K562 (cell line): ENCODE measurements around the gene ATF1. TPM values are rescaled to one million over a fixed set of nuclear protein-coding genes. Genes with fewer than 3 reads are reported as not detected.

ENCODE experiments used
- ARNT ChIP-seq, 2 experiments: fragments of 450-650 bp; IDR thresholded peaks; 2 replicates each; pipeline ENCODE4 v1.6.1; 2016; ENCODE audit warnings: mild to moderate bottlenecking in 1 of 2
- BDP1 ChIP-seq: IDR thresholded peaks from 3 replicates; pipeline ENCODE4 v1.6.1; 2011; ENCODE audit not compliant: insufficient read length, insufficient read depth
- BRD9 ChIP-seq: fragments of 450-650 bp; IDR thresholded peaks from 2 replicates; pipeline ENCODE4 v1.6.1; 2018; ENCODE audit warnings: low read depth; ENCODE audit not compliant: partially characterized antibody
- CEBPB ChIP-seq: fragments of 450-650 bp; IDR thresholded peaks from 2 replicates; pipeline ENCODE4 v1.6.1; 2016; ENCODE audit warnings: missing genetic modification characterization, missing compliant biosample characterization
- CEBPG ChIP-seq, 3 experiments: fragments of 200-800 bp in 1 of 3; sonication (Bioruptor generic) in 1 of 3; sonication (generic) in 1 of 3; formaldehyde crosslinking in 1 of 3; IDR thresholded peaks in 2 of 3; conservative IDR thresholded peaks in 1 of 3; 2 replicates each; pipeline versions ENCODE4 v1.6.1 to v1.8.0; 2016 to 2022; ENCODE audit warnings: missing compliant biosample characterization in 2 of 3, missing genetic modification characterization in 2 of 3, mild to moderate bottlenecking in 1 of 3, missing genetic modification reagents in 1 of 3
- HDAC2 ChIP-seq: fragments of 450-650 bp; IDR thresholded peaks from 2 replicates; pipeline ENCODE4 v1.6.1; 2016; ENCODE audit warnings: mild to moderate bottlenecking
- KDM4B ChIP-seq, 2 experiments: fragments of 450-650 bp in 1 of 2; sonication (generic) in 1 of 2; IDR thresholded peaks; 2 replicates each; pipeline ENCODE4 v1.6.1; 2016 to 2017; ENCODE audit warnings: borderline replicate concordance in 2 of 2, antibody characterized with exemption in 1 of 2, low read depth in 1 of 2, mild to moderate bottlenecking in 1 of 2
- LARP7 ChIP-seq: fragments of 450-650 bp; IDR thresholded peaks from 2 replicates; pipeline ENCODE4 v1.6.1; 2016
- POLR2G ChIP-seq: fragments of 200-400 bp; formaldehyde crosslinking; IDR thresholded peaks from 2 replicates; pipeline ENCODE4 v1.6.1; 2017; ENCODE audit warnings: low read depth, mild to moderate bottlenecking, antibody characterized with exemption, low read length, moderate library complexity
- POLR2H ChIP-seq: IDR thresholded peaks from 2 replicates; pipeline ENCODE4 v1.6.1; 2016; ENCODE audit warnings: missing genetic modification characterization, low read depth, mild to moderate bottlenecking, control low read depth, missing compliant biosample characterization, moderate library complexity
- PRDM10 ChIP-seq: fragments of 450-650 bp; IDR thresholded peaks from 2 replicates; pipeline ENCODE4 v1.6.1; 2018; ENCODE audit not compliant: partially characterized antibody
- SMC3 ChIP-seq: conservative IDR thresholded peaks from 2 replicates; pipeline ENCODE4 v1.6.1; 2011; ENCODE audit warnings: low read depth, low read length, improper control_type of control experiment; ENCODE audit not compliant: insufficient read depth
- TEAD4 ChIP-seq, 2 experiments: sonication (generic) in 1 of 2; formaldehyde crosslinking in 1 of 2; IDR thresholded peaks; 2 replicates each; pipeline versions ENCODE4 v1.6.1 to v1.8.0; 2012 to 2022; ENCODE audit warnings: borderline replicate concordance in 1 of 2, inconsistent platforms in 1 of 2, low read length in 1 of 2, mild to moderate bottlenecking in 1 of 2, missing genetic modification reagents in 1 of 2
- TGIF2 ChIP-seq: sonication (generic); formaldehyde crosslinking; IDR thresholded peaks from 2 replicates; pipeline ENCODE4 v1.8.1; 2022; ENCODE audit warnings: mild to moderate bottlenecking, missing genetic modification reagents, moderate library complexity
- TOE1 ChIP-seq, 2 experiments: fragments of 450-650 bp in 1 of 2; sonication (generic) in 1 of 2; formaldehyde crosslinking in 1 of 2; IDR thresholded peaks; 2 replicates each; pipeline versions ENCODE4 v1.7.1 to v1.8.0; 2016 to 2022; ENCODE audit warnings: borderline replicate concordance in 2 of 2, mild to moderate bottlenecking in 2 of 2, antibody characterized with exemption in 1 of 2, inconsistent platforms in 1 of 2, low read depth in 1 of 2, missing genetic modification reagents in 1 of 2, moderate library complexity in 1 of 2
- TRIM24 ChIP-seq, 2 experiments: fragments of 450-650 bp; IDR thresholded peaks; 2 replicates each; pipeline ENCODE4 v1.6.1; 2016
- YBX1 ChIP-seq: fragments of 450-650 bp; IDR thresholded peaks from 2 replicates; pipeline ENCODE4 v1.7.1; 2016; ENCODE audit warnings: mild to moderate bottlenecking
- ZNF239 ChIP-seq: fragments of 250-450 bp; sonication (Bioruptor Pico); IDR thresholded peaks from 2 replicates; pipeline ENCODE4 v1.4.0; 2020; ENCODE audit warnings: mild to moderate bottlenecking
- ZNF347 ChIP-seq: fragments of 450-650 bp; formaldehyde crosslinking; IDR thresholded peaks from 2 replicates; pipeline ENCODE4 v1.4.0; 2020; ENCODE audit warnings: low read depth, mild to moderate bottlenecking, moderate library complexity
- ZNF592 ChIP-seq: fragments of 450-650 bp; IDR thresholded peaks from 2 replicates; pipeline ENCODE4 v1.6.1; 2017; ENCODE audit warnings: antibody characterized with exemption, mild to moderate bottlenecking
- polyA plus RNA-seq, 8 experiments: library from polyadenylated mRNA; depleted of rRNA in 4 of 8; stranded (reverse) in 5 of 8; unstranded in 3 of 8; fragments of >200 nt; fragmentation: Nextera tagmentation in 2 of 8; fragmentation: Illumina TruSeq in 1 of 8; extraction: Ambion mirVana in 2 of 8; extraction: Trizol in 1 of 8; gene quantifications; 2 replicates each; pipeline versions ENCODE4 v1.2.1 to v1.2.3, GENCODE V29; 2011 to 2014; ENCODE audit warnings: inconsistent platforms in 1 of 8, missing spikeins in 1 of 8
- total RNA-seq, 7 experiments: library from RNA; depleted of rRNA in 6 of 7; stranded (reverse); fragments of >200 nt in 6 of 7; fragmentation: Illumina TruSeq in 2 of 7; extraction: Trizol in 2 of 7; gene quantifications; 2 replicates each; pipeline versions ENCODE4 v1.2.1 to v1.2.3, GENCODE V29; 2011 to 2021; ENCODE audit warnings: low replicate concordance in 1 of 7

The ATF1 gene
- total and polyA plus RNA-seq, 9 of the 15 experiments (the other 6 are each of a cell fraction or from before 2014, with no cell fraction given), result 19.8 to 83.5 (median 51.4) TPM

- TF ChIP-seq POLR2G, result no peak
- peak; percentile 18 for TF ChIP-seq PRDM10
- TF ChIP-seq BRD9, result peak; percentile 63
- 0 out of 2 replicates have a peak, but pooled peaks have one; percentile 29 for TF ChIP-seq HDAC2
- TF ChIP-seq KDM4B (IDR thresholded peaks at IDR 0.05; ENCODE audit: borderline replicate concordance in 2 of 2, low read depth in 1 of 2), result no peak
- peak; percentile 57; the same call in 1 of the 2 replicates for TF ChIP-seq SMC3
- TF ChIP-seq TOE1 (IDR thresholded peaks at IDR 0.05; ENCODE audit: borderline replicate concordance), result no peak
- no peak for TF ChIP-seq TOE1 (CRISPR knock-in tag; IDR thresholded peaks at IDR 0.05; ENCODE audit: borderline replicate concordance, low read depth)
- TF ChIP-seq YBX1, result no peak
- no peak for TF ChIP-seq LARP7
- TF ChIP-seq TEAD4 (IDR thresholded peaks at IDR 0.05; ENCODE audit: low read length), result no peak
- no peak for TF ChIP-seq TEAD4 (CRISPR knock-in tag; IDR thresholded peaks at IDR 0.05; ENCODE audit: borderline replicate concordance)
- TF ChIP-seq ARNT (IDR thresholded peaks at IDR 0.05), result 0 out of 4 replicates have a peak, but pooled peaks of 1 of the 2 experiments have one; percentile 36
- TF ChIP-seq TRIM24 (IDR thresholded peaks at IDR 0.05), result peak in 1 of 2 experiments; percentile 28; a peak in 1 of 4 replicates
- peak; percentile 42; the same call in 1 of the 2 replicates for TF ChIP-seq POLR2H (tag)
- no peak; the same call in 1 of the 2 replicates for TF ChIP-seq CEBPG (CRISPR knock-in tag; IDR thresholded peaks at IDR 0.05)
- TF ChIP-seq CEBPG (tag; conservative IDR thresholded peaks at IDR 0.05 in 1 of 2, IDR thresholded peaks at IDR 0.05 in 1 of 2), result peak; percentile 97 to 99
- TF ChIP-seq BDP1, result no peak
- no peak for TF ChIP-seq ZNF347
- no peak for TF ChIP-seq ZNF239 (CRISPR knock-in tag)
- TF ChIP-seq ZNF592, result 0 out of 2 replicates have a peak, but pooled peaks have one; percentile 25
- peak; percentile 99 for TF ChIP-seq CEBPB
- TF ChIP-seq TGIF2 (CRISPR knock-in tag), result no peak
These were observed 61.5 kb downstream of the ATF1 start (continued) for GRCh38 chr12:50825372-50825838.
